ENCODE measurements around the gene POU6F2. TPM values are rescaled to one million over a fixed set of nuclear protein-coding genes. Genes with fewer than 3 reads are reported as not detected.

The POU6F2 gene
- total and polyA plus RNA-seq, 2 donors, result 0.05 to 0.07 TPM

DNA sequence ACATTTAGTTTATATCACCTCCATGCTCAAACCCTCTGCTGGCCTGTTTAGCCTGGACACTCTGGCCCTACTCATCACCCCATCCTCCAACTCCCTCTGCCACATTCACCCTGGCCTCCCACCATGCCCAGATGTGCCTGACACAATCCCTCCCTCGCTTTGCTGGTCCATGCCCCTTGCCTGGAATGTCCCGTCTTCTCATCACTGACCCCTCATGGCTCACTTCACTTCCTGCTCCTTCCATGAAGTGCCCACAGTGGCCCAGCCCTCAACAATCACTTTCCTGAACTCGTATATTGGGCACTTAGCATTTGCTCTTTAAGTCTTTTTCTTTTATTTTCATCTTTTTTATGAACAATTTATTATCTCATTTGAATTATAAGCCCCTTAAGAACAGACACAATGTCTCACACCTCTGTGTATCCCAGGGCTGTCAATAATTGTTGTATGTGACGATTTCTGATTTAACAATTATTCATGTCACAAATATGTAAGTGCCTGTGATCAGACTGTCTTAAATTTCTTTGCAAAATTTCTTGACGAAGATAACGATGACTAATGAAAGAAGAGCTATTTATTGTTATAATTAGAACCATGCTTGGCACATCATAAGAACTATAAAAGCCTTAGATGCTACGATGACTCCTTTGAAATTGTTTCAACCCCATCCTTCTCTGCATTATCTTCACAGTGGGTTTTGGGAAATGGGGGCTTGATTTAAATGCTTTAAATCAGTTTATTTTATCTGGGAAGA lies 378.6 kb downstream of the POU6F2 start:
- Histone ChIP-seq H3K9me3 (ENCODE audit: control insufficient read depth in 2 of 2, insufficient read depth in 1 of 2, low read length in 1 of 2) (no peaks in the 10 kb centered on the region), H3K27ac (ENCODE audit: low read depth in 1 of 2, low read length in 1 of 2) (no peak overlapping the region), H3K27me3 (ENCODE audit: control insufficient read depth in 2 of 2, insufficient read depth in 1 of 2, low read length in 1 of 2) (no peaks in the 10 kb centered on the region), H3K4me3 (ENCODE audit: low read length in 2 of 2) (no peak overlapping the region), H3K4me1 (ENCODE audit: control insufficient read depth in 2 of 2, insufficient read depth in 2 of 2, low read length in 2 of 2) (no peaks in the 10 kb centered on the region), H3K36me3 (ENCODE audit: control insufficient read depth in 2 of 2, insufficient read depth in 2 of 2, low read length in 1 of 2) (no peaks in the 10 kb centered on the region)
- no peak for DNase-seq (ENCODE audit: low read depth in 6 of 9, low spot score in 9 of 9)
- WGBS, result 97% methylated on average over 7 of the region's 7 CpGs

DNA sequence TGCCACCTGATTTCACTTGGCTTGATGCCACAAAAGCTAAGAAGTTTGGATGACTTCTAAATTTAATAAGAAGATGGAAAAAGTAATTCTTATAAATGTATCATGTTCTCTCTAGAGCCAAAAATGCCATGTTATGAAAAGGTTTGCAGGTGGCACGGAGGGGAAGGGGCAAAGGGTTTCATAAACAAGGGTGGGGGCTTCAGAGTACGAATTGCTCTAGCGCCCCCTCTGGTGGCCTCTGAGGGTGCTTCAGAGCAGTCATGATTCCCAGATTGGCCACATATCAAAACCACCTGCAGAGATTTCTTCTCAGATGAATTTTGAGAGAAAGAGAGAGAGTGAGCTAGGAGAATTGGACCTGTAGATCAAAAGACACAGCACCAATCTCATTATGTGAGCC lies 379.9 kb downstream of the POU6F2 start:
- 59% methylated on average over 3 of the region's 3 CpGs for WGBS
- H3K27me3 ChIP-seq (ENCODE audit: control insufficient read depth in 2 of 2, insufficient read depth in 1 of 2, low read length in 1 of 2), result no peaks in the 10 kb centered on the region
- no peaks in the 10 kb centered on the region for H3K4me1 ChIP-seq (ENCODE audit: control insufficient read depth in 2 of 2, insufficient read depth in 2 of 2, low read length in 2 of 2)
- no peak overlapping the region for H3K27ac ChIP-seq (ENCODE audit: low read depth in 1 of 2, low read length in 1 of 2)
- H3K4me3 ChIP-seq (ENCODE audit: low read length in 2 of 2), result no peak overlapping the region
- no peak for DNase-seq (ENCODE audit: low read depth in 6 of 9, low spot score in 9 of 9)
- H3K36me3 ChIP-seq (ENCODE audit: control insufficient read depth in 2 of 2, insufficient read depth in 2 of 2, low read length in 1 of 2), result no peaks in the 10 kb centered on the region
- H3K9me3 ChIP-seq (ENCODE audit: control insufficient read depth in 2 of 2, insufficient read depth in 1 of 2, low read length in 1 of 2), result no peaks in the 10 kb centered on the region

DNA sequence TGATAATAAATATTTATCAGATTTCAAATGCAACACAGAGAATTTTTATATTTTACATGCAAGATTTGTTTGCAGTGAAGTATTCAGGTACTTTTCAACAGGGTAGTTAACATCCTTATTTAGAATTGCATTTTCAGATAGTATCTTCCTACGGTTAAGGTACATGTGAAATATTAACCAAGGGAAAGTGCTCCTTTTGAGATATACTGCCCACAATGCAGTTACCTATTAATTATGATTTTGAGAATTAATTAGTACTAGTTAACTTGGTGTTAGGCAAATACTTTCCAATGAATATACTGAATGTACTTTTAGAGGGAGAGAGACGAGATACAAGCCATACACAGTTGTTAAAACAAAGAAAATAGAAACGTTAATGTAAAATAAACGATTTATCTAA lies 382.3 kb downstream of the POU6F2 start:
- H3K9me3 ChIP-seq (ENCODE audit: control insufficient read depth in 2 of 2, insufficient read depth in 1 of 2, low read length in 1 of 2), result no peaks in the 10 kb centered on the region
- no peaks in the 10 kb centered on the region for H3K36me3 ChIP-seq (ENCODE audit: control insufficient read depth in 2 of 2, insufficient read depth in 2 of 2, low read length in 1 of 2)
- WGBS, result 93% methylated on average over 4 of the region's 4 CpGs
- no peak overlapping the region for H3K27ac ChIP-seq (ENCODE audit: low read depth in 1 of 2, low read length in 1 of 2)
- H3K4me3 ChIP-seq (ENCODE audit: low read length in 2 of 2), result no peak overlapping the region
- no peak for DNase-seq (ENCODE audit: low read depth in 6 of 9, low spot score in 9 of 9)
- no peaks in the 10 kb centered on the region for H3K4me1 ChIP-seq (ENCODE audit: control insufficient read depth in 2 of 2, insufficient read depth in 2 of 2, low read length in 2 of 2)
- no peaks in the 10 kb centered on the region for H3K27me3 ChIP-seq (ENCODE audit: control insufficient read depth in 2 of 2, insufficient read depth in 1 of 2, low read length in 1 of 2)

DNA sequence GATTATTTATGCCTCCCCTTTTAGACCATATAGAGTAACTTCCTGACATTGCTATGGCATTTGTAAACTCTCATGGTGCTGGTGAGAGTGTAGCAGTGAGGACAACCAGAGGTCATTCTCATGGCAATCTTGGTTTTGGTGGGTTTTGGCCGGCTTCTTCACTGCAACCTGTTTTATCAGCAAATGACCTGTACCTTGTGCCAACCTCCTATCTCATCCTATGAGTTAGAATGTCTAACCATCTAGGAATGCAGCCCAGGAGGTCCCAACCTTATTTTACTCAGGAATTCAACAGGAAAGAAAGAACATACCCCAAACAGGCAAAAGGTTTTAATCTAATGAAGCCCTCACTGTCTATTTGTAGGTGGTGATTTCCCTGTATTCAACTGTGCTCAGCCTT lies 383.1 kb downstream of the POU6F2 start:
- Histone ChIP-seq H3K27ac (ENCODE audit: low read depth in 1 of 2, low read length in 1 of 2) (no peak overlapping the region), H3K36me3 (ENCODE audit: control insufficient read depth in 2 of 2, insufficient read depth in 2 of 2, low read length in 1 of 2) (no peaks in the 10 kb centered on the region), H3K9me3 (ENCODE audit: control insufficient read depth in 2 of 2, insufficient read depth in 1 of 2, low read length in 1 of 2) (no peaks in the 10 kb centered on the region), H3K27me3 (ENCODE audit: control insufficient read depth in 2 of 2, insufficient read depth in 1 of 2, low read length in 1 of 2) (no peaks in the 10 kb centered on the region), H3K4me3 (ENCODE audit: low read length in 2 of 2) (no peak overlapping the region), H3K4me1 (ENCODE audit: control insufficient read depth in 2 of 2, insufficient read depth in 2 of 2, low read length in 2 of 2) (no peaks in the 10 kb centered on the region)
- no peak for DNase-seq (ENCODE audit: low read depth in 6 of 9, low spot score in 9 of 9)
- 93% methylated on average over 1 of the region's 1 CpG for WGBS

DNA sequence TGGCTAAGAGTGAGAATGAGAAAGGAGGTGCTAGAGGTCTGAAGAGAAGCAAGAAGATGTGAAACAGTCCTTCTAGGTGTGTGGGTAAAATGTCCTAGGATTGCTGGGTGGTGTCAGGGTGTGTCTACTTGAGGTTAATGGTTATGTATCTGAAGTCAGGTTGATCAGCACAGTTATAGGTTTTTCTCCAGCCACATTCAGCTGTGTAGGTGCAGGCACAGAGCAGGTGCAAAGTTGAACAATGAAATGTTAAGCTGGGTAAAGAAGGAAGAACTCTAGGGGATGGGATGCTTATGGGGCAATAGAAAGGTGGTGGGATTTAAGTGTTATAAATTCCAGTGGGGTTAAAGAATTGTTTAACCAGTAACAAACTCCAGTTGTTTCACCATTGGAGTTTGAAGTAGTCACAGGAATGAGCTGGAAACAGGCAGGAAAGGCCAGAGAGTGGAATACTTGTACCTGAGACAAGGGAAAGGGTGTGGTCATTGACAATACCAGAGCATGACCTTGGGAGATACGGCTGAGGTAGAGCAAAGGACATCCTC lies 388.1 kb downstream of the POU6F2 start:
- WGBS, result 92% methylated on average over 1 of the region's 1 CpG
- Histone ChIP-seq H3K4me3 (ENCODE audit: low read length in 2 of 2) (no peak overlapping the region), H3K9me3 (ENCODE audit: control insufficient read depth in 2 of 2, insufficient read depth in 1 of 2, low read length in 1 of 2) (no peaks in the 10 kb centered on the region), H3K27ac (ENCODE audit: low read depth in 1 of 2, low read length in 1 of 2) (no peak overlapping the region), H3K4me1 (ENCODE audit: control insufficient read depth in 2 of 2, insufficient read depth in 2 of 2, low read length in 2 of 2) (no peaks in the 10 kb centered on the region), H3K27me3 (ENCODE audit: control insufficient read depth in 2 of 2, insufficient read depth in 1 of 2, low read length in 1 of 2) (no peaks in the 10 kb centered on the region), H3K36me3 (ENCODE audit: control insufficient read depth in 2 of 2, insufficient read depth in 2 of 2, low read length in 1 of 2) (no peaks in the 10 kb centered on the region)
- DNase-seq (ENCODE audit: low read depth in 6 of 9, low spot score in 9 of 9), result no peak

DNA sequence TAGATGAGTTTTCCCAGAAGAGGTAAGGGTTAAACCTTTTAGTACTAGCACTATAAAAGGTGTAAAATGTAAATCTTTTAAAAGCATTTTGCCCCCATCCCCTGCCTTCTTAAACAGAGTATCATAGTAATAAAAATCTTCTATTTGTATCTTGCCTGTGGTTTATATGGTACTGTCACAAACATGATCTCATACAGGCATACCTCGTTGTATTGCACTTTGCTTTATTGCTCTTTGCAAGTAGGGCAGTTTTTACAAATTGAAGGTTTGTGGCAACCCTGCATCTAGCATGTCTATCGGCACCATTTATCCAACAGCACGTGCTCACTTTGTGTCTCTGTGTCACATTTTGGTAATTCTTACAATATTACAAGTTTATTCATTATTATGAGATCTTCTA lies 389.7 kb downstream of the POU6F2 start:
- no peaks in the 10 kb centered on the region for H3K9me3 ChIP-seq (ENCODE audit: control insufficient read depth in 2 of 2, insufficient read depth in 1 of 2, low read length in 1 of 2)
- no peaks in the 10 kb centered on the region for H3K36me3 ChIP-seq (ENCODE audit: control insufficient read depth in 2 of 2, insufficient read depth in 2 of 2, low read length in 1 of 2)
- H3K4me1 ChIP-seq (ENCODE audit: control insufficient read depth in 2 of 2, insufficient read depth in 2 of 2, low read length in 2 of 2), result no peaks in the 10 kb centered on the region
- 91% methylated on average over 3 of the region's 3 CpGs for WGBS
- H3K27ac ChIP-seq (ENCODE audit: low read depth in 1 of 2, low read length in 1 of 2), result no peak overlapping the region
- no peak for DNase-seq (ENCODE audit: low read depth in 6 of 9, low spot score in 9 of 9)
- no peaks in the 10 kb centered on the region for H3K27me3 ChIP-seq (ENCODE audit: control insufficient read depth in 2 of 2, insufficient read depth in 1 of 2, low read length in 1 of 2)
- no peak overlapping the region for H3K4me3 ChIP-seq (ENCODE audit: low read length in 2 of 2)

DNA sequence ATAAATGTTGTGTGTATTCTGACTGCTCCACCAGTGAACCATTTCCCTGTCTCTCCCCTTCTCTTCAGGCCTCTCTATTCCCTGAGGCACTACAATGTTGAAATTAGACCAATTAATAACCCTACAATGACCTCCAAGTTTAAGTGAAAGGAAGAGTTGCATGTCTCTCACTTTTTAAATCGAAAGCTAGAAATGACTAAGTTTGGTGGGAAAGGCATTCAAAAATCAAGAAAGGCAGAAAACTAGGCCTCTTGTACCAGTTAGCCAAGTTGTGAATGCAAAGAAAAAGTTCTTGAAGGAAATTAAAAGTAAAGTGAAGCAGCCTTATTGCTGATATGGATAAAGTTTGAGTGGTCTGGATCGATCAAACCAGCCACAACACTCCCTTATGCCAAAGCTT lies 390.2 kb downstream of the POU6F2 start:
- Histone ChIP-seq H3K4me1 (ENCODE audit: control insufficient read depth in 2 of 2, insufficient read depth in 2 of 2, low read length in 2 of 2) (no peaks in the 10 kb centered on the region), H3K4me3 (ENCODE audit: low read length in 2 of 2) (no peak overlapping the region), H3K27me3 (ENCODE audit: control insufficient read depth in 2 of 2, insufficient read depth in 1 of 2, low read length in 1 of 2) (no peaks in the 10 kb centered on the region), H3K36me3 (ENCODE audit: control insufficient read depth in 2 of 2, insufficient read depth in 2 of 2, low read length in 1 of 2) (no peaks in the 10 kb centered on the region), H3K27ac (ENCODE audit: low read depth in 1 of 2, low read length in 1 of 2) (no peak overlapping the region), H3K9me3 (ENCODE audit: control insufficient read depth in 2 of 2, insufficient read depth in 1 of 2, low read length in 1 of 2) (no peaks in the 10 kb centered on the region)
- 98% methylated on average over 2 of the region's 2 CpGs for WGBS
- DNase-seq (ENCODE audit: low read depth in 6 of 9, low spot score in 9 of 9), result no peak

DNA sequence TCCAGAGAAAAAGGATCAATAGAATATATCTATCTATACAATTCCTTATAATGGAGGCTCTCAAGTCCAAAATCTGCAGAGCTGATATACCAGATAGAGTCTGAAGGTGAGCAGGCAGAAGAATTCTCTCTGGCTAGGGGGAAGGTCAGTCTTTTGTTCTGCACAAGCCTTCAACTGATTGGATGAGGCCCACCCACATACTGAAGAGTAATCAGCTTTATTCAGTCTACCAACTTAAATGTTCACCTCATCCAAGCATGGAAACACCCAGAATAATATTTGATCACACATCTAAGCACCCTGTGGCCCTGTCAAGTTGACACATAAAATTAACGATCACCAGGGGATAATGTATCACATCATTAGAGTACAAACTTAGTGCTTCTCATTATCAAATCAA lies 394.7 kb downstream of the POU6F2 start:
- H3K27me3 ChIP-seq (ENCODE audit: control insufficient read depth in 2 of 2, insufficient read depth in 1 of 2, low read length in 1 of 2), result no peaks in the 10 kb centered on the region
- 95% methylated on average over 1 of the region's 1 CpG for WGBS
- H3K4me3 ChIP-seq (ENCODE audit: low read length in 2 of 2), result no peak overlapping the region
- no peak overlapping the region for H3K27ac ChIP-seq (ENCODE audit: low read depth in 1 of 2, low read length in 1 of 2)
- H3K4me1 ChIP-seq (ENCODE audit: control insufficient read depth in 2 of 2, insufficient read depth in 2 of 2, low read length in 2 of 2), result no peaks in the 10 kb centered on the region
- DNase-seq (ENCODE audit: low read depth in 6 of 9, low spot score in 9 of 9), result no peak
- no peaks in the 10 kb centered on the region for H3K9me3 ChIP-seq (ENCODE audit: control insufficient read depth in 2 of 2, insufficient read depth in 1 of 2, low read length in 1 of 2)
- H3K36me3 ChIP-seq (ENCODE audit: control insufficient read depth in 2 of 2, insufficient read depth in 2 of 2, low read length in 1 of 2), result no peaks in the 10 kb centered on the region

DNA sequence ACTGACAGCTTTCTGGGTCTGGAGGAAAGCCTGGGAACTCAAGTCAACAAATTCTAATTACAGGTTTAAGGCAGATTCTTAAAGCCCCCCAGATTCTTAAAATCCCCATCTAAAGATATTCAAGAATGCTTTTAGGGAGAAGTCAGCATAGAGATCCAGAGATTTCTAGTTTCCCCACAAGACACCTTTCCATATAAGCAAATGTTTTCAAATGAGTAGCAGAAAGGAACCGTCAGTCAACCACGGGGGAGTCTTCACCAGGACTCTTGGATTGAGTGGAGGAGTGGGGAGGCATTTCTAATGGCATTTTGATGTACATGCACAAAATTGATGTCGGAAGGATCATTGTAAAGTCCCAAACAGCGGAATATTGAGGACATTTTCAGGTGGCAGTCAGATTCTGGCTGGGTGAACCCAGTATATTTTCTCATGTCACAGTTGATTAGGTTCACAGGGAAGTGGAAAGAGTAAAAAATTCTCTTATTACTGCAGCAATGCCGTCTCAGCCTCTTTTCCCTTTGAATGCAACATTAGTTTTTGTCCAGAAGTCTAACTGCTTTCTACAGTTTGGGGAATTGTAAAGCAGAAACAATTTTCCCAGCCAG lies 396.8 kb downstream of the POU6F2 start:
- Histone ChIP-seq H3K27ac (ENCODE audit: low read depth in 1 of 2, low read length in 1 of 2) (no peak overlapping the region), H3K27me3 (ENCODE audit: control insufficient read depth in 2 of 2, insufficient read depth in 1 of 2, low read length in 1 of 2) (no peaks in the 10 kb centered on the region), H3K4me3 (ENCODE audit: low read length in 2 of 2) (no peak overlapping the region), H3K9me3 (ENCODE audit: control insufficient read depth in 2 of 2, insufficient read depth in 1 of 2, low read length in 1 of 2) (no peaks in the 10 kb centered on the region), H3K4me1 (ENCODE audit: control insufficient read depth in 2 of 2, insufficient read depth in 2 of 2, low read length in 2 of 2) (no peaks in the 10 kb centered on the region), H3K36me3 (ENCODE audit: control insufficient read depth in 2 of 2, insufficient read depth in 2 of 2, low read length in 1 of 2) (no peaks in the 10 kb centered on the region)
- no peak for DNase-seq (ENCODE audit: low read depth in 6 of 9, low spot score in 9 of 9)
- 90% methylated on average over 5 of the region's 5 CpGs for WGBS
